Subcutaneous adipose tissue (tissue), 4 donors: ENCODE data around the gene DAZL. TPM values are rescaled to one million over a fixed set of nuclear protein-coding genes. Genes with fewer than 3 reads are reported as not detected.

Experiments used
- total RNA-seq, 4 donors: library from RNA; depleted of rRNA; stranded (reverse); fragments of >200 nt; gene quantifications; one replicate each; pipeline ENCODE4 v1.1.0, GENCODE V29; 2016
- TF ChIP-seq, protein P1 (sequence below): fragments of 450-650 bp; IDR thresholded peaks from one replicate; pipeline ENCODE4 v1.5.1; 2016; ENCODE audit warnings: low read depth, mild to moderate bottlenecking, control low read depth, antibody characterized with exemption, moderate library complexity

DAZL gene
- total RNA-seq, 4 donors from 2014 or later: not detected

DNA sequence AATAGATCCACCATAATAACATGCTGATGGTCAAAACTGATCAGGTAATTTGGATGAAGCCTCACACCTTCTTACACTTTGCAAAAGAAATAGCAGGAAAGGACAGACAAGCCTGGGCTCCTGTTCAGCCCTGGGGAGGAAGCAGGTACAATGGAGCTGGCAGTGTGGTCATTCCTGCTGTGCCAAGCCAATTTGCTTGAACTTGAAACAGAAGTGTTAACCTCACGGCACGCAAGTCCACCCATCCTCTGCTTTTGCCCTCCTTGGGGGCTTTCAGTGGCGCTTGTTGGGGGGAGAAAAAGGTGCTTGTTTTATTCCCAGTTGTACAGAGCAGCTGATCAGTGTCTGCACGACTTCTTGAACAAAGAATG is 54.9 kb downstream of the DAZL start:
- TF ChIP-seq, protein P1, sequence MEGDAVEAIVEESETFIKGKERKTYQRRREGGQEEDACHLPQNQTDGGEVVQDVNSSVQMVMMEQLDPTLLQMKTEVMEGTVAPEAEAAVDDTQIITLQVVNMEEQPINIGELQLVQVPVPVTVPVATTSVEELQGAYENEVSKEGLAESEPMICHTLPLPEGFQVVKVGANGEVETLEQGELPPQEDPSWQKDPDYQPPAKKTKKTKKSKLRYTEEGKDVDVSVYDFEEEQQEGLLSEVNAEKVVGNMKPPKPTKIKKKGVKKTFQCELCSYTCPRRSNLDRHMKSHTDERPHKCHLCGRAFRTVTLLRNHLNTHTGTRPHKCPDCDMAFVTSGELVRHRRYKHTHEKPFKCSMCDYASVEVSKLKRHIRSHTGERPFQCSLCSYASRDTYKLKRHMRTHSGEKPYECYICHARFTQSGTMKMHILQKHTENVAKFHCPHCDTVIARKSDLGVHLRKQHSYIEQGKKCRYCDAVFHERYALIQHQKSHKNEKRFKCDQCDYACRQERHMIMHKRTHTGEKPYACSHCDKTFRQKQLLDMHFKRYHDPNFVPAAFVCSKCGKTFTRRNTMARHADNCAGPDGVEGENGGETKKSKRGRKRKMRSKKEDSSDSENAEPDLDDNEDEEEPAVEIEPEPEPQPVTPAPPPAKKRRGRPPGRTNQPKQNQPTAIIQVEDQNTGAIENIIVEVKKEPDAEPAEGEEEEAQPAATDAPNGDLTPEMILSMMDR: no peak

DNA sequence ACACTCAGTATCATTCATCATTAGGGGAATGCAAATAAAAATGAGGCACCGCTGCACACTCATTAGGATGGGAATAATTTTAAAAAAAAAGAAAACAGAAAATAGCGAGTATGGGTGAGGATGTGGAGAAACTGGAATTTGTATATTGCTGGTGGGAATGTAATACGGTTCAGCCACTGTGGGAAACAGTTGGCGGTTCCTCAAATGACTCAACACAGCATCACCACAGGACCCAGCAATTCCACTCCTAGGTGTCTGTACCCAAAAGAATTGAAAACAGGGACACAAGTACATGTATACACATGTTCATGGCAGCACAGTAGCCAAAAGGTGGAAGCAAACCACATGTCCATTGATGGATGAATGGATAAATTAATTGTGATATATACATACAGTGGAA is 56.5 kb downstream of the DAZL start:
- TF ChIP-seq, protein P1: no peak

DNA sequence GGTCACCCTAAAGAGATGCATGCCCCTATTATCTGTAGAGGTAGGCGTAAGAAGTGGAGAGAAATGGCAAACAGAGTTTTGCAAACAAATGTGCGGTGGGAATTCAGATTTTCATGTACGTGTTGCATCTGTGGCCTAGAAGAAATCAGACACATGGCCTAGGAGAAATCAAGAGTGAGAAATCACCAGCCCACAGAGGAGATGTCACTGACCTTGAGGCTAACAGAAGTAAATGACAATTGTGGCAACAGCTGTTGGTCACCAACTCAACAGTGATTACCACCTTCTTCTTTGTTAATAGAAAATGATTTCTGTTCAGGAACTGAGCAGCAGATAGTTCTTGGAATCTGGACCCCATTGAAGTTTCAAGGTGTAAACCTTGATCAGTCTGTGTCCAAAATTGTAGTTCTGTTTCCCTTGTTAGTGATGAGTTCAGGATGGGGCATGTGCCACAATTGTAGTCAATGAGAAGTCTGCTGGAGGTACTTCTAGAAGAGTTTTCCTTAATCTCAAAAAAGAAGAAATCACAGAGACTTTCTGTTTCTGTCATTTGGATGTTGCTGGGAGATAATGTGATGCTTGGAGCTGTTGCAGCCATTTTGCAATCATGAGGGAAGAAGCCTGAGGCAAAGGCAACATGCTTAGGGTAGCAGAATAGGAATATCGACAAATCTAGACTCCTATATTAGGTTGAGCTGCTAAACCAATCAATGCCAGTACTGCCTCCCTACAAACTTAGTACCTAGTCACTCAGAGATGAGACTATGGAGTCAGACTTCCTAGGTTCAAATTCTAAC is 57.5 kb downstream of the DAZL start:
- TF ChIP-seq, protein P1: no peak

DNA sequence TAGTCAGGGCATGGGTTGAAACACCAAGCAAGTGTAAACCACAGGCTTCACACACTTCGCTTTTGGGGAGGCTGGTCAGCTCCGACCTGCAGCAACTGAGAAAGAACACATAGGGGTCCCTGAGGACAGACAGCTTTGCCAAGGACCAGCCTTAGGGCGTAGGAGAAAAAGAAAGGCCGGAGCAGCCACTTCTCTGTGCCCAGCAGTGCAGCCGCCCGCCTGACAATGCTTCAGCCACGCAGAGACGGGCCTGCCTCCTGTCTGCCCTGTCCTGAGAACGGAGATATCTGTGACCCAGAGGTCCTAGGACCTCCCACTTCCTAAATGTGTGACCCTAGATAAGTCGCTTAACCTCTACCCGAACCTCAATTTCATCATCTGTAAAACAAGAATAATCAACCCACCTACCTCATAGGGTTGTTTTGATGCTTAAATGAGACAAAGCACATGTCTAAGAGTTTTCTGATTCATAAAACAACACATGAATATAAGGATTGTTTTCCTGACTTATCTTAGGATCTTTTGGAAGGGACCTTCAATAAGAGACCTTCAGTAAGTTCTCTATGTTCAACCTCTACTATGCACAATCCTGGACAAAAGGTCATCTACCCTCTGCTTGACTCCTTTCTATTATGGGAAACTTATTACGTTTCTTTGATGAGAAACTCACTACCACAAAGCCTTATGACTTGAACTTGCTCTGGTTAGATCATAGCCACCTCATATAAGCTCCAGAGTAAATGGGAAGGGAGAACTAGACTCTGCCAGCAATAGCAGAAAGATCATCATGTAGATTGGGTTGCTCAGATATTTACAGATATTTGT is 58.8 kb downstream of the DAZL start:
- TF ChIP-seq, protein P1: no peak

DNA sequence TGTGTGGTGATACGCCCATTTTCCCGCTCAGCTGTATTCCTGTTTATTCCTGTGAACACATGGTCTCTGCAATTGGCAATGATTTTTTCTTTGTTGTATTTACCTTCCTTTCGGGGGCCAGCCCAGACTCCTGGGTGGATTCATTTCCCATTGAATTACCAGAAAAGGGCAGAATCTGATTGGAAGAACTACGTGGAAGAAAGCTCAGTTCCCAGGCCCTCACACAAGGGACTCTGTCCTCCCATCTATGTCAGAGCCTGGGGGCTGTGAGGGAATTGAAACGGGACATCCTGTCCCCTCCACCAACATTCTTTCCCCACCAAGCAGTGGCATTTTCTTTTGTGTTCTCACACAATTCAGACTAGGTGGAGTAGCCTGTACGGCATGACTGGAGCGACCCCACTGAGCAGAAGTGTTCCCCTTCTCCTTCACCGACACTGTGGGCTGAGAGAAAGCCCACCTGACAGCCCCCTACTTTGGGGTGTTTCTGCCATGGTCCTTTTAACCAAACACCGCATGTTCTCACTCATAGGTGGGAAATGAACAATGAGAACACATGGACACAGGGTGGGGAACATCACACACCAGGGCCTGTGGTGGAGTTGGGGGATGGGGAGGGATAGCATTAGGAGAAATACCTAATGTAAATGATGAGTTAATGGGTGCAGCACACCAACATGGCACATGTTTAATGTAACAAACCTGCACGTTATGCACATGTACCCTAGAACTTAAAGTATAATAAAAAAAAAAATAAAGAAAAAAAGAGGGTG is 59.6 kb downstream of the DAZL start:
- TF ChIP-seq, protein P1: no peak

DNA sequence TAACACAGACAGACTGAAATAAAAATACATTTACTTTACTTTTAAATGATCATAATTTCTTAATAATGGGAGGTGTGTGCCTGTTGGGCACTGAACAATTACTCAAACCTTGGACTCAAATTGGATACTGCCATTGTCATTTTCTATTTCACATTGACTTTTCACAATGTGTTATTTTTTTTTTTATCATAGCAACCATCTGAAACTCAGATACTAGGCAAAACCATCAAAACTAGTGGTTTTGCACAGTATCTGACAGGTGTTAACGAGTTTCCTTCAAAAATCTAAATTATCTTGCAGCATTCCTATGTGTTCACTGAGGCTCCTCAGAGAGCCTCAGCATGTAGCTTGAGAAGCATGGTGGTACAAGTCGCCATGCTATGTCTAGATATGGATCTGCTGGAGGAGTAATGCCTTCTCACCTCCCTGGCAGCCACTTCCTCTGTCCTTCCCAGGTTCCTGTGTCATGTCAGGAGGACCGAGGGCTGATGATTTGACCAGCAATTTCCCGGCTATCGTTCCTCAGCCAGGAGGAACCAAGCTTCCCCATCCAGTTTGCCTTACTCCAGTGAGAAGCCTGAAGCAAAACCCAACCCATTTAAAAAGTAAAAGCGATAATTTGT is 61.9 kb downstream of the DAZL start:
- TF ChIP-seq, protein P1: no peak
